Mesendoderm (in vitro differentiated cells): ENCODE data around the gene ATP13A5.

ENCODE experiments used
- DNase-seq: peaks from one replicate; pipeline ENCODE4 v3.0.0; 2013
- H2AK5ac ChIP-seq: 2 replicates; pipeline ENCODE4 v1.6.1; 2013; ENCODE audit warnings: low read length, inconsistent platforms
- H2BK120ac ChIP-seq: 2 replicates; pipeline ENCODE4 v1.6.1; 2013; ENCODE audit warnings: low read depth, mild to moderate bottlenecking, low read length, moderate library complexity, mixed read lengths
- H2BK15ac ChIP-seq: replicated peaks from 2 replicates; pipeline ENCODE4 v1.6.1; 2013; ENCODE audit warnings: low read depth, mild to moderate bottlenecking, moderate library complexity
- H2BK5ac ChIP-seq: 2 replicates; pipeline ENCODE4 v1.6.1; 2013; ENCODE audit warnings: low read length, inconsistent platforms
- H3K18ac ChIP-seq: 2 replicates; pipeline ENCODE4 v1.6.1; 2013; ENCODE audit warnings: mild to moderate bottlenecking, low read length, mixed read lengths
- H3K23ac ChIP-seq: one replicate; pipeline ENCODE4 v1.6.1; 2013; ENCODE audit warnings: low read length
- H3K27ac ChIP-seq: 2 replicates; pipeline ENCODE4 v1.5.1; 2013; ENCODE audit warnings: low read depth, mild to moderate bottlenecking, inconsistent platforms, low read length, moderate library complexity
- H3K27me3 ChIP-seq: 2 replicates; pipeline ENCODE4 v1.6.1; 2013; ENCODE audit warnings: low read length, control low read depth, mild to moderate bottlenecking, inconsistent platforms; ENCODE audit not compliant: insufficient read depth, poor library complexity
- H3K36me3 ChIP-seq: 2 replicates; pipeline ENCODE4 v1.6.1; 2013; ENCODE audit warnings: low read length, inconsistent platforms; ENCODE audit not compliant: control insufficient read depth, insufficient read depth
- H3K4ac ChIP-seq: one replicate; pipeline ENCODE4 v1.6.1; 2013; ENCODE audit warnings: low read depth, mild to moderate bottlenecking, low read length, moderate library complexity
- H3K4me1 ChIP-seq: 2 replicates; pipeline ENCODE4 v1.6.1; 2013; ENCODE audit warnings: low read depth, low read length, inconsistent platforms; ENCODE audit not compliant: control insufficient read depth
- H3K4me2 ChIP-seq: 2 replicates; pipeline ENCODE4 v1.6.1; 2013; ENCODE audit warnings: low read length
- H3K4me3 ChIP-seq: 2 replicates; pipeline ENCODE4 v1.5.1; 2013; ENCODE audit warnings: mild to moderate bottlenecking, low read length
- H3K56ac ChIP-seq: one replicate; pipeline ENCODE4 v1.6.1; 2013; ENCODE audit warnings: low read length
- H3K79me1 ChIP-seq: 2 replicates; pipeline ENCODE4 v1.6.1; 2013; ENCODE audit warnings: low read length, inconsistent platforms
- H3K79me2 ChIP-seq: 2 replicates; pipeline ENCODE4 v1.6.1; 2013; ENCODE audit warnings: mild to moderate bottlenecking, low read length; ENCODE audit not compliant: control insufficient read depth, insufficient read depth
- H3K9ac ChIP-seq: 2 replicates; pipeline ENCODE4 v1.6.1; 2013; ENCODE audit warnings: low read length, inconsistent platforms
- H4K5ac ChIP-seq: one replicate; pipeline ENCODE4 v1.6.1; 2013; ENCODE audit warnings: low read length
- H4K8ac ChIP-seq: one replicate; pipeline ENCODE4 v1.6.1; 2013; ENCODE audit warnings: low read depth, mild to moderate bottlenecking, control low read depth, low read length, moderate library complexity
- WGBS: extraction: QIAGEN DNeasy Blood & Tissue Kit; methylation state at CpG from one replicate; pipeline ENCODE4 v1.1.7; 2013; ENCODE audit warnings: low lambda C conversion rate, missing lambda C conversion rate; ENCODE audit not compliant: insufficient coverage; ENCODE audit errors: extremely low coverage; 5-methylcytosine and 5-hydroxymethylcytosine counted together

The ATP13A5 gene

GRCh38 chr3:193250492-193250891 is 128.1 kb downstream of the ATP13A5 start:
- Histone ChIP-seq H3K56ac (no peak overlapping the region), H3K4me1 (no peaks in the 10 kb centered on the region), H3K23ac (no peak overlapping the region), H4K5ac (no peak overlapping the region), H2AK5ac (no peak overlapping the region), H3K4ac (no peak overlapping the region), H3K4me3 (no peak overlapping the region), H3K9ac (no peak overlapping the region), H2BK5ac (no peak overlapping the region), H2BK120ac (no peak overlapping the region), H3K27me3 (no peaks in the 10 kb centered on the region), H3K18ac (no peak overlapping the region), H3K36me3 (no peaks in the 10 kb centered on the region), H4K8ac (no peak overlapping the region), H3K27ac (no peak overlapping the region), H2BK15ac (no peak overlapping the region), H3K79me2 (no peaks in the 10 kb centered on the region), H3K79me1 (no peaks in the 10 kb centered on the region), H3K4me2 (no peak overlapping the region)
- no CpG with 5 or more reads among the region's 4 CpGs for WGBS
- DNase-seq: no peak

GRCh38 chr3:193248848-193249468 is 129.6 kb downstream of the ATP13A5 start:
- no peak overlapping the region for H4K5ac ChIP-seq
- H3K4ac ChIP-seq: no peak overlapping the region
- H3K4me3 ChIP-seq: no peak overlapping the region
- no peak overlapping the region for H4K8ac ChIP-seq
- H3K9ac ChIP-seq: no peak overlapping the region
- no peaks in the 10 kb centered on the region for H3K36me3 ChIP-seq
- no peak overlapping the region for H2BK120ac ChIP-seq
- H3K79me2 ChIP-seq: no peaks in the 10 kb centered on the region
- no CpG with 5 or more reads among the region's 2 CpGs for WGBS
- no peaks in the 10 kb centered on the region for H3K27me3 ChIP-seq
- H3K4me2 ChIP-seq: no peak overlapping the region
- no peak overlapping the region for H3K27ac ChIP-seq
- no peak overlapping the region for H2AK5ac ChIP-seq
- no peak overlapping the region for H3K18ac ChIP-seq
- DNase-seq: peak; percentile 26
- H2BK5ac ChIP-seq: no peak overlapping the region
- no peaks in the 10 kb centered on the region for H3K4me1 ChIP-seq
- H3K23ac ChIP-seq: no peak overlapping the region
- H3K79me1 ChIP-seq: no peaks in the 10 kb centered on the region
- H3K56ac ChIP-seq: no peak overlapping the region
- no peak overlapping the region for H2BK15ac ChIP-seq

- no peaks in the 10 kb centered on the region for H3K27me3 ChIP-seq
- H3K4me1 ChIP-seq: no peaks in the 10 kb centered on the region
- H2BK120ac ChIP-seq: no peak overlapping the region
- no peak overlapping the region for H3K18ac ChIP-seq
- no peak overlapping the region for H2BK5ac ChIP-seq
- WGBS: no CpG with 5 or more reads among the region's 3 CpGs
- no peak overlapping the region for H3K56ac ChIP-seq
- H2AK5ac ChIP-seq: no peak overlapping the region
- H2BK15ac ChIP-seq: no peak overlapping the region
- H3K9ac ChIP-seq: no peak overlapping the region
- DNase-seq: no peak
- H3K36me3 ChIP-seq: no peaks in the 10 kb centered on the region
- no peak overlapping the region for H3K27ac ChIP-seq
- no peak overlapping the region for H3K23ac ChIP-seq
- no peak overlapping the region for H4K5ac ChIP-seq
- H3K79me1 ChIP-seq: no peaks in the 10 kb centered on the region
- H3K4ac ChIP-seq: no peak overlapping the region
- no peak overlapping the region for H4K8ac ChIP-seq
- no peak overlapping the region for H3K4me2 ChIP-seq
- H3K4me3 ChIP-seq: no peak overlapping the region
- no peaks in the 10 kb centered on the region for H3K79me2 ChIP-seq
Observed at GRCh38 chr3:193243571-193243970, 135.0 kb downstream of the ATP13A5 start.

GRCh38 chr3:193241716-193242115 is 136.8 kb downstream of the ATP13A5 start:
- no peaks in the 10 kb centered on the region for H3K36me3 ChIP-seq
- no peak for DNase-seq
- H3K4ac ChIP-seq: no peak overlapping the region
- no peak overlapping the region for H2BK5ac ChIP-seq
- no peaks in the 10 kb centered on the region for H3K79me1 ChIP-seq
- H4K8ac ChIP-seq: no peak overlapping the region
- H2AK5ac ChIP-seq: no peak overlapping the region
- no peak overlapping the region for H3K4me3 ChIP-seq
- H3K27me3 ChIP-seq: no peaks in the 10 kb centered on the region
- H3K56ac ChIP-seq: no peak overlapping the region
- no peaks in the 10 kb centered on the region for H3K4me1 ChIP-seq
- no peaks in the 10 kb centered on the region for H3K79me2 ChIP-seq
- H3K18ac ChIP-seq: no peak overlapping the region
- no peak overlapping the region for H3K23ac ChIP-seq
- H3K4me2 ChIP-seq: no peak overlapping the region
- WGBS: 100% methylated on average over 3 of the region's 11 CpGs
- H4K5ac ChIP-seq: no peak overlapping the region
- no peak overlapping the region for H2BK15ac ChIP-seq
- H2BK120ac ChIP-seq: no peak overlapping the region
- H3K27ac ChIP-seq: no peak overlapping the region
- H3K9ac ChIP-seq: no peak overlapping the region

GRCh38 chr3:193240850-193241706 is 137.5 kb downstream of the ATP13A5 start, which contains the start of gene PLAAT1:
Gene PLAAT1 (plus strand): TSS chr3:193241222. CDS start chr3:193255651, 14,429 bp downstream.
- Histone ChIP-seq H2BK120ac (no peak within 1 kb of the TSS), H4K8ac (no peak within 1 kb of the TSS), H3K23ac (no peak within 1 kb of the TSS), H3K4me3 (peak within 1 kb of the TSS; percentile 13), H3K4me2 (peak within 1 kb of the TSS; percentile 60), H4K5ac (no peak within 1 kb of the TSS), H3K79me1 (no peaks in the 10 kb centered on the region), H3K4ac (peak within 1 kb of the TSS; percentile 18), H3K79me2 (no peaks in the 10 kb centered on the region), H2BK5ac (no peak within 1 kb of the TSS), H3K4me1 (no peaks in the 10 kb centered on the region), H3K27ac (no peak within 1 kb of the TSS), H3K56ac (peak within 1 kb of the TSS; percentile 73), H2AK5ac (no peak within 1 kb of the TSS), H3K27me3 (no peaks in the 10 kb centered on the region), H3K36me3 (no peaks in the 10 kb centered on the region), H3K18ac (peak within 1 kb of the TSS; percentile 32), H3K9ac (peak within 1 kb of the TSS; percentile 59), H2BK15ac (no peak within 1 kb of the TSS)
- WGBS: no CpG with 5 or more reads among the region's 93 CpGs
- DNase-seq: peak; percentile 78
